Measurements from ENCODE around the gene KCNMA1.
A peak's percentile ranks its signal among the peaks of the same experiment; 100 is the strongest.

The KCNMA1 gene

GRCh38 chr10:77228559-77228958, 409.0 kb downstream of the KCNMA1 start:
- no peak for DNase-seq

GRCh38 chr10:77226853-77227565, 410.6 kb downstream of the KCNMA1 start:
- no peak for DNase-seq

GRCh38 chr10:77226452-77226851, 411.2 kb downstream of the KCNMA1 start:
- no peak for DNase-seq

- no peak for DNase-seq
Observed at GRCh38 chr10:77226020-77226419, 411.6 kb downstream of the KCNMA1 start.

GRCh38 chr10:77223526-77224460, 413.8 kb downstream of the KCNMA1 start:
- DNase-seq, result peak; percentile 63

GRCh38 chr10:77220150-77220549, 417.5 kb downstream of the KCNMA1 start:
- DNase-seq, result no peak

GRCh38 chr10:77219046-77219445, 418.6 kb downstream of the KCNMA1 start:
- no peak for DNase-seq

GRCh38 chr10:77214799-77215198, 422.8 kb downstream of the KCNMA1 start:
- DNase-seq, result no peak

- no peak for DNase-seq
Observed at GRCh38 chr10:77212632-77213031, 425.0 kb downstream of the KCNMA1 start.

- DNase-seq, result no peak
Observed at GRCh38 chr10:77210645-77211044, 427.0 kb downstream of the KCNMA1 start.

- DNase-seq, result no peak
Observed at GRCh38 chr10:77208684-77209256, 428.8 kb downstream of the KCNMA1 start.

- DNase-seq, result no peak
Observed at GRCh38 chr10:77207828-77208185, 429.8 kb downstream of the KCNMA1 start.

- DNase-seq, result no peak
Observed at GRCh38 chr10:77207182-77207827, 430.3 kb downstream of the KCNMA1 start.

- no peak for DNase-seq
Observed at GRCh38 chr10:77205135-77205534, 432.5 kb downstream of the KCNMA1 start.

- no peak for DNase-seq
Observed at GRCh38 chr10:77204171-77204570, 433.4 kb downstream of the KCNMA1 start.

GRCh38 chr10:77202857-77203256, 434.8 kb downstream of the KCNMA1 start:
- no peak for DNase-seq

GRCh38 chr10:77201135-77202106, 436.2 kb downstream of the KCNMA1 start:
- no peak for DNase-seq

GRCh38 chr10:77197544-77197943, 440.1 kb downstream of the KCNMA1 start:
- no peak for DNase-seq

GRCh38 chr10:77196614-77197013, 441.0 kb downstream of the KCNMA1 start:
- no peak for DNase-seq

GRCh38 chr10:77195101-77195500, 442.5 kb downstream of the KCNMA1 start:
- DNase-seq, result no peak

GRCh38 chr10:77193001-77193400, 444.6 kb downstream of the KCNMA1 start:
- no peak for DNase-seq

- no peak for DNase-seq
Observed at GRCh38 chr10:77192402-77192801, 445.2 kb downstream of the KCNMA1 start.

Measured in NCI-H1694 treated with DMSO at 0.1 percent for 48 hours (cell line).